ENCODE measurements around the gene TRAPPC14.
A peak's percentile ranks its signal among the peaks of the same experiment; 100 is the strongest.

TRAPPC14 gene

GRCh38 chr7:100154651-100155491, 3.7 kb downstream of the TRAPPC14 start:
- DNase-seq: peak; percentile 55
- H3K36me3 ChIP-seq: peaks cover 26% of the 10 kb centered on the region

GRCh38 chr7:100153708-100154535, 4.6 kb downstream of the TRAPPC14 start:
- H3K36me3 ChIP-seq: peaks cover 26% of the 10 kb centered on the region
- H3K27me3 ChIP-seq: no peaks in the 10 kb centered on the region
- H3K4me3 ChIP-seq (ENCODE audit: low read depth, low read length): no peak overlapping the region
- H3K4me1 ChIP-seq: peaks cover 20% of the 10 kb centered on the region
- no peaks in the 10 kb centered on the region for H3K9me3 ChIP-seq
- no peak for TF ChIP-seq CTCF (IDR thresholded peaks at IDR 0.05; ENCODE audit: low read depth, low read length)
- no peak for DNase-seq

More at GRCh38 chr7:100154651-100155491, 3.7 kb downstream of the TRAPPC14 start:
- H3K4me1 ChIP-seq: peaks cover 20% of the 10 kb centered on the region
- no peaks in the 10 kb centered on the region for H3K27me3 ChIP-seq
- TF ChIP-seq CTCF (IDR thresholded peaks at IDR 0.05; ENCODE audit: low read depth, low read length): no peak
- H3K9me3 ChIP-seq: no peaks in the 10 kb centered on the region
- H3K4me3 ChIP-seq (ENCODE audit: low read depth, low read length): no peak overlapping the region

- TF ChIP-seq CTCF (IDR thresholded peaks at IDR 0.05; ENCODE audit: low read depth, low read length): no peak
- Histone ChIP-seq H3K4me3 (ENCODE audit: low read depth, low read length) (no peak overlapping the region), H3K4me1 (peaks cover 20% of the 10 kb centered on the region), H3K9me3 (no peaks in the 10 kb centered on the region), H3K27me3 (no peaks in the 10 kb centered on the region), H3K36me3 (peaks cover 26% of the 10 kb centered on the region)
- DNase-seq: peak; percentile 44
These were observed 5.4 kb downstream of the TRAPPC14 start for GRCh38 chr7:100152937-100153666.

- Histone ChIP-seq H3K27me3 (no peaks in the 10 kb centered on the region), H3K4me1 (peaks cover 20% of the 10 kb centered on the region), H3K4me3 (ENCODE audit: low read depth, low read length) (no peak overlapping the region), H3K9me3 (no peaks in the 10 kb centered on the region), H3K36me3 (peaks cover 26% of the 10 kb centered on the region)
- no peak for TF ChIP-seq CTCF (IDR thresholded peaks at IDR 0.05; ENCODE audit: low read depth, low read length)
- no peak for DNase-seq
These were observed 6.1 kb downstream of the TRAPPC14 start for GRCh38 chr7:100152404-100152803.

DNA sequence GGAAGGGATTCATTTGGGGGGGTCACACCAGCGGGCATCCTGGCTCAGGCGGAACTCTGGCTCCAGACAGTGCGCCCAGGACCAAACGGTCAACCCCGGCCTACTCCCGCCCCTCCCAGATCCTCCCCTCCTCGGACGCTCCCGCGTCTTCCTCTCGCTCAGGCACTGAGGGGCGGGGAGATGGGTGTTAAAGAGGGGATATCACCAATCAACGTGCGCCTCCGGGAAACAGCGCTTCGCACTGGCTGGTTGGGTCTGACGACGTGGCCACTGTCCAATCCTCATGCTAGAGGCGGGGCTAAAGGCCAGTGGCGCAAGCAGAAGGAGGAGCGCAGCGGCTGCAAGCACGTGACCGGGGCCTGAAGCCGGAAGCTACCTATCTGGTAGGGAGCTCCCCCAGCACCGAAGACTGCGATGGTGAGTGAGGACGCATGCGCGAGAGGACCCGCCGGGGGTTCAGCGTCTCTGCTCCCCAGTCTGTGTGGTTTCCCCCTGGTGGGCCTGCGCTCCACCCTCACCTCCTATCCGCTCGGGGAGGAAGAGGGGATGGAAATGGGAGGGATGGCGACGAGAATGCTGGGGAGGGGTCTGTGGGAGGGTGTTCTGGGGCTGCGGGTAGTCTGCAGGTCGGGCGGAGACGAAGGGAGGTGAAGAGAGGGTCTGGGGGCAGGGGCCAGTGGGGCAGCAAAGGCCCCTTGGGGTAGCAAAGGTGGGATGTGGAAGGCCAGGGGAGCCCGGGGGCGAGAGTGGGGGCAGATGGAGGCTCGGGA, 9.8 kb downstream of the TRAPPC14 start, which contains the start of gene LAMTOR4:
Gene LAMTOR4, plus strand, starts transcription at position 360 of the 770 bp plus-strand sequence. Its CDS starts 55 bp downstream, at position 415.
- peak; percentile 99 for DNase-seq
- H3K9me3 ChIP-seq: no peaks in the 10 kb centered on the region
- peaks cover 10% of the 10 kb centered on the region for H3K4me1 ChIP-seq
- no peak for TF ChIP-seq CTCF (IDR thresholded peaks at IDR 0.05; ENCODE audit: low read depth, low read length)
- H3K27me3 ChIP-seq: no peaks in the 10 kb centered on the region
- H3K36me3 ChIP-seq: peaks cover 2% of the 10 kb centered on the region; the same call in 1 of the 2 replicates
- H3K4me3 ChIP-seq (ENCODE audit: low read depth, low read length): peak within 1 kb of the TSS; percentile 98
